GM23338 (cell line): ENCODE data around the gene MYO1G. TPM values are rescaled to one million over a fixed set of nuclear protein-coding genes. Genes with fewer than 3 reads are reported as not detected.

ENCODE experiments used
- ATAC-seq: fragments of 200-7000 bp; cut with Tn5 transposase; 3 replicates; pipeline ENCODE4 v1.9.1; 2020
- DNase-seq: peaks from one replicate; pipeline ENCODE4 v3.0.0-alpha.2; 2015; ENCODE audit warnings: low spot score
- H2AFZ ChIP-seq: fragments of 200-600 bp; sonication (generic); 2 replicates; pipeline ENCODE4 v1.8.0; 2016; ENCODE audit warnings: antibody characterized with exemption, mild to moderate bottlenecking, moderate library complexity
- H3F3A ChIP-seq: fragments of 200-600 bp; sonication (generic); replicated peaks from 2 replicates; pipeline ENCODE4 v1.8.0; 2017; ENCODE audit warnings: antibody characterized with exemption, mixed run types, low read depth
- H3K27ac ChIP-seq: fragments of 200-600 bp; sonication (generic); 2 replicates; pipeline ENCODE4 v1.6.1; 2016; ENCODE audit warnings: low read depth
- H3K27me3 ChIP-seq: fragments of 200-600 bp; sonication (generic); 2 replicates; pipeline ENCODE4 v1.8.0; 2016; ENCODE audit warnings: mild to moderate bottlenecking, mixed run types, moderate library complexity; ENCODE audit not compliant: insufficient read depth
- H3K36me3 ChIP-seq: fragments of 200-600 bp; sonication (generic); 2 replicates; pipeline ENCODE4 v1.8.0; 2016; ENCODE audit warnings: mild to moderate bottlenecking; ENCODE audit not compliant: insufficient read depth
- H3K4me1 ChIP-seq: fragments of 200-600 bp; sonication (generic); 2 replicates; pipeline ENCODE4 v1.8.0; 2016; ENCODE audit warnings: mild to moderate bottlenecking, moderate library complexity; ENCODE audit not compliant: insufficient read depth
- H3K4me2 ChIP-seq: fragments of 200-600 bp; sonication (generic); 2 replicates; pipeline ENCODE4 v1.7.1; 2017; ENCODE audit warnings: mixed run types
- H3K4me3 ChIP-seq: fragments of 200-600 bp; sonication (generic); 2 replicates; pipeline ENCODE4 v1.6.1; 2016; ENCODE audit warnings: mixed run types
- H3K79me2 ChIP-seq: fragments of 200-600 bp; sonication (generic); replicated peaks from 2 replicates; pipeline ENCODE4 v1.8.0; 2017; ENCODE audit warnings: mild to moderate bottlenecking; ENCODE audit not compliant: insufficient read depth
- H3K9me2 ChIP-seq: fragments of 200-600 bp; sonication (generic); 2 replicates; pipeline ENCODE4 v1.8.0; 2017; ENCODE audit not compliant: insufficient read depth
- H4K20me1 ChIP-seq: fragments of 200-600 bp; sonication (generic); replicated peaks from 2 replicates; pipeline ENCODE4 v1.8.0; 2017; ENCODE audit warnings: mild to moderate bottlenecking; ENCODE audit not compliant: insufficient read depth
- H3K27ac Mint-ChIP-seq: 2 replicates; pipeline ENCODE4 v1.8.0; 2020; ENCODE audit warnings: inconsistent platforms, mild to moderate bottlenecking, moderate library complexity, mixed read lengths
- H3K27me3 Mint-ChIP-seq: 3 replicates; pipeline ENCODE4 v1.8.0; 2022; ENCODE audit warnings: low read depth, mild to moderate bottlenecking, moderate library complexity, mixed read lengths, inconsistent platforms; ENCODE audit not compliant: insufficient read depth, poor library complexity
- H3K36me3 Mint-ChIP-seq: 3 replicates; pipeline ENCODE4 v1.8.0; 2021; ENCODE audit warnings: low read depth, mild to moderate bottlenecking, inconsistent platforms, moderate library complexity, mixed read lengths
- H3K4me1 Mint-ChIP-seq: 3 replicates; pipeline ENCODE4 v1.8.0; 2020; ENCODE audit warnings: mild to moderate bottlenecking, inconsistent platforms, mixed read lengths
- H3K4me3 Mint-ChIP-seq: 3 replicates; pipeline ENCODE4 v1.8.0; 2021; ENCODE audit warnings: moderate library complexity, mild to moderate bottlenecking, inconsistent platforms, mixed read lengths
- H3K9me3 Mint-ChIP-seq: 3 replicates; pipeline ENCODE4 v1.8.0; 2020; ENCODE audit warnings: moderate library complexity, mild to moderate bottlenecking, inconsistent platforms, mixed read lengths
- CREB1 ChIP-seq: fragments of 250-450 bp; sonication (Bioruptor Pico); IDR thresholded peaks from 2 replicates; pipeline ENCODE4 v1.5.0; 2020; ENCODE audit warnings: low read depth, mild to moderate bottlenecking, moderate library complexity
- ETS1 ChIP-seq: IDR thresholded peaks from 2 replicates; pipeline ENCODE4 v1.6.1; 2016; ENCODE audit warnings: antibody characterized with exemption
- EZH2 ChIP-seq: fragments of 200-600 bp; sonication (generic); IDR thresholded peaks from one replicate; pipeline ENCODE4 v1.8.0; 2017; ENCODE audit warnings: antibody characterized with exemption, mild to moderate bottlenecking, low read depth; ENCODE audit not compliant: unreplicated experiment
- JUNB ChIP-seq: IDR thresholded peaks from one replicate; pipeline ENCODE4 v1.6.1; 2016; ENCODE audit warnings: antibody characterized with exemption; ENCODE audit not compliant: unreplicated experiment
- REST ChIP-seq: IDR thresholded peaks from one replicate; pipeline ENCODE4 v1.6.1; 2018; ENCODE audit warnings: antibody characterized with exemption; ENCODE audit not compliant: unreplicated experiment
- STAT1 ChIP-seq: IDR thresholded peaks from one replicate; pipeline ENCODE4 v1.6.1; 2016; ENCODE audit warnings: antibody characterized with exemption; ENCODE audit not compliant: unreplicated experiment
- ZNF114 ChIP-seq: fragments of 250-450 bp; sonication (Bioruptor Pico); IDR thresholded peaks from 2 replicates; pipeline ENCODE4 v1.5.0; 2020; ENCODE audit warnings: mild to moderate bottlenecking, moderate library complexity
- polyA plus RNA-seq: library from polyadenylated mRNA; unstranded; fragments of >200 nt; fragmentation: Nextera tagmentation; extraction: Ambion mirVana; gene quantifications from 2 replicates; pipeline ENCODE4 v1.2.1, GENCODE V29; 2016
- total RNA-seq: library from RNA; depleted of rRNA; stranded (reverse); fragments of >200 nt; shearing (Covaris generic); gene quantifications from 2 replicates; pipeline ENCODE4 v1.2.3, GENCODE V29; 2014

The MYO1G gene
- total and polyA plus RNA-seq, 2 experiments from 2014 or later, result 0.10 to 0.11 TPM

GRCh38 chr7:45027774-45028114 is 48.9 kb upstream of the MYO1G start:
- no peaks in the 10 kb centered on the region for H3K9me3 Mint-ChIP-seq
- no peaks in the 10 kb centered on the region; the same call in 1 of the 2 replicates for H3K36me3 ChIP-seq
- no peak overlapping the region for H3K27ac Mint-ChIP-seq
- no peaks in the 10 kb centered on the region for H3K9me2 ChIP-seq
- H3K4me1 Mint-ChIP-seq, result peaks cover 8% of the 10 kb centered on the region; the same call in 2 of the 3 replicates
- peaks cover 13% of the 10 kb centered on the region; the same call in 1 of the 2 replicates for H4K20me1 ChIP-seq
- H3K4me1 ChIP-seq, result no peaks in the 10 kb centered on the region
- H3K4me3 Mint-ChIP-seq, result no peak overlapping the region
- TF ChIP-seq ZNF114 (CRISPR knock-in tag) (no peak), JUNB (no peak), EZH2 (no peak), STAT1 (no peak)
- no peaks in the 10 kb centered on the region for H3F3A ChIP-seq
- no peaks in the 10 kb centered on the region for H3K27me3 ChIP-seq
- peaks cover 58% of the 10 kb centered on the region for H3K79me2 ChIP-seq
- no peak for ATAC-seq
- DNase-seq, result no peak
- H3K27ac ChIP-seq, result no peak overlapping the region
- no peak overlapping the region for H2AFZ ChIP-seq
- H3K4me2 ChIP-seq, result no peak overlapping the region
- H3K4me3 ChIP-seq, result no peak overlapping the region
- no peaks in the 10 kb centered on the region for H3K27me3 Mint-ChIP-seq
- 0 out of 3 replicates have a peak, but pooled peaks cover 2% of the 10 kb centered on the region for H3K36me3 Mint-ChIP-seq

- Histone ChIP-seq H3K4me1 (no peaks in the 10 kb centered on the region), H3K27ac (no peak overlapping the region), H3K36me3 (no peaks in the 10 kb centered on the region; the same call in 1 of the 2 replicates), H3K79me2 (peaks cover 59% of the 10 kb centered on the region), H3K27me3 (no peaks in the 10 kb centered on the region), H3K4me3 (no peak overlapping the region), H4K20me1 (peaks cover 13% of the 10 kb centered on the region; the same call in 1 of the 2 replicates), H3K4me2 (no peak overlapping the region), H3K9me2 (no peaks in the 10 kb centered on the region), H2AFZ (no peak overlapping the region), H3F3A (no peaks in the 10 kb centered on the region)
- no peak overlapping the region for H3K27ac Mint-ChIP-seq
- peaks cover 6% of the 10 kb centered on the region; the same call in 2 of the 3 replicates for H3K4me1 Mint-ChIP-seq
- no peak for TF ChIP-seq REST
- no peak for DNase-seq
- H3K4me3 Mint-ChIP-seq, result no peak overlapping the region
- no peaks in the 10 kb centered on the region for H3K9me3 Mint-ChIP-seq
- H3K36me3 Mint-ChIP-seq, result 0 out of 3 replicates have a peak, but pooled peaks cover 2% of the 10 kb centered on the region
- no peaks in the 10 kb centered on the region for H3K27me3 Mint-ChIP-seq
- ATAC-seq, result no peak
Observed at GRCh38 chr7:45026984-45027773, 48.4 kb upstream of the MYO1G start.

GRCh38 chr7:45026013-45026412 is 47.2 kb upstream of the MYO1G start:
- 0 out of 3 replicates have a peak, but pooled peaks cover 2% of the 10 kb centered on the region for H3K36me3 Mint-ChIP-seq
- ATAC-seq, result no peak
- H3K27ac ChIP-seq, result no peak overlapping the region
- no peak overlapping the region for H3K27ac Mint-ChIP-seq
- H3K4me3 Mint-ChIP-seq, result no peak overlapping the region
- no peaks in the 10 kb centered on the region for H3F3A ChIP-seq
- no peaks in the 10 kb centered on the region for H3K4me1 Mint-ChIP-seq
- H3K36me3 ChIP-seq, result no peaks in the 10 kb centered on the region
- no peak overlapping the region for H2AFZ ChIP-seq
- peaks cover 2% of the 10 kb centered on the region for H3K27me3 Mint-ChIP-seq
- no peak overlapping the region for H3K4me2 ChIP-seq
- peaks cover 3% of the 10 kb centered on the region; the same call in 1 of the 3 replicates for H3K9me3 Mint-ChIP-seq
- no peaks in the 10 kb centered on the region for H3K4me1 ChIP-seq
- peaks cover 13% of the 10 kb centered on the region; the same call in 1 of the 2 replicates for H4K20me1 ChIP-seq
- H3K9me2 ChIP-seq, result no peaks in the 10 kb centered on the region
- H3K79me2 ChIP-seq, result peaks cover 55% of the 10 kb centered on the region
- H3K27me3 ChIP-seq, result no peaks in the 10 kb centered on the region
- H3K4me3 ChIP-seq, result no peak overlapping the region
- no peak for DNase-seq
- TF ChIP-seq JUNB, result no peak
- no peak for TF ChIP-seq ETS1
- TF ChIP-seq CREB1 (CRISPR knock-in tag), result no peak
- TF ChIP-seq EZH2, result no peak
